GM21825 (cell line): ENCODE data around the gene PFN3.

ENCODE experiments used
- ATAC-seq: cut with Tn5 transposase; IDR thresholded peaks from one replicate; pipeline ENCODE4 v1.9.1; 2021; ENCODE audit warnings: mild to moderate bottlenecking, moderate library complexity; ENCODE audit not compliant: unreplicated experiment

The PFN3 gene

GRCh38 chr5:177399997-177400868 is at the start of gene PFN3:
Gene PFN3, minus strand, starts transcription at chr5:177400661. Its CDS starts 85 bp downstream, at chr5:177400576.
- ATAC-seq: no peak

GRCh38 chr5:177449140-177450061 is 48.9 kb upstream of the PFN3 start:
- ATAC-seq: no peak

- ATAC-seq: no peak
Observed at GRCh38 chr5:177448244-177448950, 47.9 kb upstream of the PFN3 start.

GRCh38 chr5:177447611-177448243 is 47.3 kb upstream of the PFN3 start:
- ATAC-seq: no peak

- ATAC-seq: peak; percentile 33
Observed at GRCh38 chr5:177447066-177447610, 46.7 kb upstream of the PFN3 start.

- ATAC-seq: peak; percentile 47
Observed at GRCh38 chr5:177446200-177447065, 46.0 kb upstream of the PFN3 start, which contains the start of gene PRR7. Gene PRR7, plus strand, starts transcription at chr5:177446814. Its CDS starts 8,254 bp downstream, at chr5:177455068.

- ATAC-seq: no peak
Observed at GRCh38 chr5:177445917-177446199, 45.4 kb upstream of the PFN3 start.

GRCh38 chr5:177445052-177445916 is 44.8 kb upstream of the PFN3 start:
- ATAC-seq: no peak

- no peak for ATAC-seq
Observed at GRCh38 chr5:177444106-177445051, 43.9 kb upstream of the PFN3 start.

GRCh38 chr5:177443144-177443983 is 42.9 kb upstream of the PFN3 start:
- ATAC-seq: no peak

- ATAC-seq: no peak
Observed at GRCh38 chr5:177442066-177442826, 41.8 kb upstream of the PFN3 start.

GRCh38 chr5:177440990-177441780 is 40.7 kb upstream of the PFN3 start:
- no peak for ATAC-seq

GRCh38 chr5:177440211-177440989 is 39.9 kb upstream of the PFN3 start:
- ATAC-seq: no peak

- no peak for ATAC-seq
Observed at GRCh38 chr5:177439518-177440053, 39.1 kb upstream of the PFN3 start.
